Smooth muscle cell (in vitro differentiated cells): ENCODE measurements around the gene B9D1. TPM values are rescaled to one million over a fixed set of nuclear protein-coding genes. Genes with fewer than 3 reads are reported as not detected.

Experiments used
- DNase-seq: peaks from one replicate; lab custom pipeline; 2025; ENCODE audit not compliant: unreplicated experiment; lab: John Stamatoyannopoulos, UW
- H2AFZ ChIP-seq: fragments of 200-600 bp; sonication (generic); 2 replicates; pipeline ENCODE4 v1.6.0; 2016; ENCODE audit warnings: antibody characterized with exemption, low read depth, mild to moderate bottlenecking
- H3F3A ChIP-seq: fragments of 200-600 bp; sonication (generic); 2 replicates; pipeline ENCODE4 v1.6.0; 2017; ENCODE audit warnings: antibody characterized with exemption, low read depth
- H3K27ac ChIP-seq: fragments of 200-600 bp; sonication (generic); 2 replicates; pipeline ENCODE4 v1.5.1; 2016; ENCODE audit warnings: low read depth, mild to moderate bottlenecking
- H3K27me3 ChIP-seq: fragments of 200-600 bp; sonication (generic); 2 replicates; pipeline ENCODE4 v1.6.1; 2016; ENCODE audit warnings: low read depth, mild to moderate bottlenecking
- H3K36me3 ChIP-seq: fragments of 200-600 bp; sonication (generic); 2 replicates; pipeline ENCODE4 v1.5.1; 2016; ENCODE audit warnings: low read depth
- H3K4me1 ChIP-seq: fragments of 200-600 bp; sonication (generic); 2 replicates; pipeline ENCODE4 v1.5.1; 2016; ENCODE audit warnings: low read depth
- H3K4me2 ChIP-seq: fragments of 200-600 bp; sonication (generic); 2 replicates; pipeline ENCODE4 v1.6.0; 2016; ENCODE audit warnings: mild to moderate bottlenecking
- H3K4me3 ChIP-seq: fragments of 200-600 bp; sonication (generic); 2 replicates; pipeline ENCODE4 v1.5.1; 2016; ENCODE audit warnings: mild to moderate bottlenecking
- H3K79me2 ChIP-seq: fragments of 200-600 bp; sonication (generic); 2 replicates; pipeline ENCODE4 v1.6.0; 2016; ENCODE audit warnings: low read depth, mild to moderate bottlenecking
- H3K9ac ChIP-seq: fragments of 200-600 bp; sonication (generic); 2 replicates; pipeline ENCODE4 v1.6.0; 2016; ENCODE audit warnings: low read depth
- H3K9me3 ChIP-seq: fragments of 200-600 bp; sonication (generic); replicated peaks from 2 replicates; pipeline ENCODE4 v1.5.1; 2016; ENCODE audit warnings: low read depth
- H4K20me1 ChIP-seq: fragments of 200-600 bp; sonication (generic); 2 replicates; pipeline ENCODE4 v1.6.0; 2016; ENCODE audit warnings: low read depth
- CTCF ChIP-seq: fragments of 200-600 bp; sonication (generic); IDR thresholded peaks from 2 replicates; pipeline ENCODE4 v1.5.1; 2017; ENCODE audit warnings: borderline replicate concordance, mild to moderate bottlenecking, antibody characterized with exemption; ENCODE audit not compliant: insufficient read depth, poor library complexity, severe bottlenecking
- WGBS: methylation state at CpG from one replicate; pipeline ENCODE4 v1.1.7; 2016; ENCODE audit warnings: low lambda C conversion rate; 5-methylcytosine and 5-hydroxymethylcytosine counted together
- polyA plus RNA-seq: library from polyadenylated mRNA; unstranded; fragments of >200 nt; fragmentation: Nextera tagmentation; extraction: Ambion mirVana; gene quantifications from 2 replicates; pipeline ENCODE4 v1.2.1, GENCODE V29; 2016
- total RNA-seq: library from RNA; depleted of rRNA; stranded (reverse); fragments of >200 nt; gene quantifications from 2 replicates; pipeline ENCODE4 v1.2.3, GENCODE V29; 2014

B9D1 gene
- total and polyA plus RNA-seq, 2 experiments from 2014 or later: 21.9 to 45.5 TPM

- no peak overlapping the region for H3K27ac ChIP-seq
Observed at GRCh38 chr17:19308398-19308797, 54.1 kb downstream of the B9D1 start.

GRCh38 chr17:19307521-19307920, 55.0 kb downstream of the B9D1 start:
- DNase-seq: no peak
- Histone ChIP-seq H3K27me3 (no peaks in the 10 kb centered on the region), H3K4me2 (no peak overlapping the region), H3K79me2 (peaks cover 7% of the 10 kb centered on the region), H3K9me3 (no peaks in the 10 kb centered on the region), H3F3A (no peaks in the 10 kb centered on the region), H4K20me1 (peaks cover 82% of the 10 kb centered on the region), H3K9ac (no peak overlapping the region), H3K27ac (no peak overlapping the region), H2AFZ (no peak overlapping the region), H3K4me3 (no peak overlapping the region), H3K36me3 (no peaks in the 10 kb centered on the region), H3K4me1 (no peaks in the 10 kb centered on the region)
- 95% methylated on average over 10 of the region's 10 CpGs for WGBS
- no peak for TF ChIP-seq CTCF

More at GRCh38 chr17:19308398-19308797, 54.1 kb downstream of the B9D1 start:
- Histone ChIP-seq H3K79me2 (peaks cover 7% of the 10 kb centered on the region), H3K4me2 (no peak overlapping the region), H3K27me3 (no peaks in the 10 kb centered on the region), H3F3A (no peaks in the 10 kb centered on the region), H3K4me3 (no peak overlapping the region), H3K4me1 (no peaks in the 10 kb centered on the region), H3K9me3 (no peaks in the 10 kb centered on the region), H3K36me3 (no peaks in the 10 kb centered on the region), H4K20me1 (peaks cover 73% of the 10 kb centered on the region), H2AFZ (no peak overlapping the region), H3K9ac (no peak overlapping the region)
- WGBS: 97% methylated on average over 8 of the region's 8 CpGs
- TF ChIP-seq CTCF: no peak
- DNase-seq: no peak

- Histone ChIP-seq H3K9me3 (no peaks in the 10 kb centered on the region), H3F3A (no peaks in the 10 kb centered on the region), H3K36me3 (no peaks in the 10 kb centered on the region), H2AFZ (no peak overlapping the region), H4K20me1 (peaks cover 92% of the 10 kb centered on the region), H3K4me2 (no peak overlapping the region), H3K27ac (no peak overlapping the region), H3K4me1 (no peaks in the 10 kb centered on the region), H3K4me3 (no peak overlapping the region), H3K9ac (no peak overlapping the region), H3K79me2 (peaks cover 7% of the 10 kb centered on the region), H3K27me3 (no peaks in the 10 kb centered on the region)
- WGBS: 96% methylated on average over 10 of the region's 10 CpGs
- no peak for TF ChIP-seq CTCF
- no peak for DNase-seq
Observed at GRCh38 chr17:19306160-19307111, 56.1 kb downstream of the B9D1 start.
